Inflammatory macrophage (primary cell): ENCODE data around the gene RHOBTB3.
"Not testable (repeated sequence)": the region's sequence is repeated elsewhere in the genome, so short reads cannot be mapped to it uniquely, and the experiment has no call there.

Experiments
- DNase-seq, 2 donors: peaks; one replicate each; pipeline ENCODE4 v3.0.0-alpha.2; 2020 to 2022

Gene RHOBTB3

GRCh38 chr5:95713246-95713645, 17.9 kb upstream of the RHOBTB3 start:
- not testable (repeated sequence) for DNase-seq

GRCh38 chr5:95713960-95714710, 17.0 kb upstream of the RHOBTB3 start:
- DNase-seq, result peak in 1 of 2 donors; percentile 17

- DNase-seq, result no peak
Observed at GRCh38 chr5:95715799-95716461, 15.2 kb upstream of the RHOBTB3 start.

- DNase-seq, result no peak
Observed at GRCh38 chr5:95717439-95717838, 13.7 kb upstream of the RHOBTB3 start.

GRCh38 chr5:95718203-95718602, 12.9 kb upstream of the RHOBTB3 start:
- peak; percentile 12 to 15 for DNase-seq

- DNase-seq, result no peak
Observed at GRCh38 chr5:95718738-95719137, 12.4 kb upstream of the RHOBTB3 start.

GRCh38 chr5:95720094-95720786, 10.9 kb upstream of the RHOBTB3 start:
- DNase-seq, result no peak

- no peak for DNase-seq
Observed at GRCh38 chr5:95721582-95722295, 9.4 kb upstream of the RHOBTB3 start.

- no peak for DNase-seq
Observed at GRCh38 chr5:95723632-95724369, 7.3 kb upstream of the RHOBTB3 start.

GRCh38 chr5:95725071-95725820, 5.9 kb upstream of the RHOBTB3 start:
- DNase-seq, result no peak

- no peak for DNase-seq
Observed at GRCh38 chr5:95725937-95726810, 5.0 kb upstream of the RHOBTB3 start.

GRCh38 chr5:95726811-95727763, 4.0 kb upstream of the RHOBTB3 start:
- DNase-seq, result no peak

GRCh38 chr5:95727764-95728191, 3.4 kb upstream of the RHOBTB3 start:
- no peak for DNase-seq

- peak in 1 of 2 donors; percentile 21 for DNase-seq
Observed at GRCh38 chr5:95728494-95729114, 2.5 kb upstream of the RHOBTB3 start.

GRCh38 chr5:95729115-95730010, 1.8 kb upstream of the RHOBTB3 start:
- DNase-seq, result no peak

GRCh38 chr5:95730011-95730700, 980 bp upstream of the RHOBTB3 start:
- no peak for DNase-seq
